ENCODE measurements around the gene TPCN2.

Gene TPCN2

GRCh38 chr11:69170704-69171103 is 122.0 kb downstream of the TPCN2 start:
- Histone ChIP-seq H3K4me1 (ENCODE audit: control insufficient read depth, insufficient read depth, low read length, poor library complexity, severe bottlenecking) (peaks cover 17% of the 10 kb centered on the region), H3K27ac (ENCODE audit: low read depth, low read length, severe bottlenecking) (no peak overlapping the region), H3K4me3 (ENCODE audit: extremely low read depth, insufficient read depth, low read length, poor library complexity, severe bottlenecking) (no peak overlapping the region), H3K9me3 (ENCODE audit: control insufficient read depth, low read length) (peaks cover 14% of the 10 kb centered on the region), H3K36me3 (ENCODE audit: control insufficient read depth, insufficient read depth, low read length) (no peaks in the 10 kb centered on the region)
- 86 to 94% methylated on average over 4 of the region's 6 CpGs for WGBS, 2 experiments (ENCODE audit: insufficient coverage in 2 of 2)

GRCh38 chr11:69171476-69172240 is 122.9 kb downstream of the TPCN2 start:
- Histone ChIP-seq H3K4me1 (ENCODE audit: control insufficient read depth, insufficient read depth, low read length, poor library complexity, severe bottlenecking) (peaks cover 10% of the 10 kb centered on the region), H3K27ac (ENCODE audit: low read depth, low read length, severe bottlenecking) (no peak overlapping the region), H3K36me3 (ENCODE audit: control insufficient read depth, insufficient read depth, low read length) (no peaks in the 10 kb centered on the region), H3K4me3 (ENCODE audit: extremely low read depth, insufficient read depth, low read length, poor library complexity, severe bottlenecking) (no peak overlapping the region), H3K9me3 (ENCODE audit: control insufficient read depth, low read length) (peaks cover 15% of the 10 kb centered on the region)
- 88% methylated on average over 3 to 4 of the region's 6 CpGs for WGBS, 2 experiments (ENCODE audit: insufficient coverage in 2 of 2)

- Histone ChIP-seq H3K27ac (ENCODE audit: low read depth, low read length, severe bottlenecking) (no peak overlapping the region), H3K4me1 (ENCODE audit: control insufficient read depth, insufficient read depth, low read length, poor library complexity, severe bottlenecking) (no peaks in the 10 kb centered on the region)
- 29% methylated on average over 1 of the region's 1 CpG; no CpG with 5 or more reads in 1 of the 2 experiments for WGBS, 2 experiments (ENCODE audit: insufficient coverage in 2 of 2)
These were observed 123.9 kb downstream of the TPCN2 start for GRCh38 chr11:69172674-69173073.

GRCh38 chr11:69173331-69173730 is 124.6 kb downstream of the TPCN2 start:
- Histone ChIP-seq H3K4me1 (ENCODE audit: control insufficient read depth, insufficient read depth, low read length, poor library complexity, severe bottlenecking) (no peaks in the 10 kb centered on the region), H3K27ac (ENCODE audit: low read depth, low read length, severe bottlenecking) (no peak overlapping the region), H3K4me3 (ENCODE audit: extremely low read depth, insufficient read depth, low read length, poor library complexity, severe bottlenecking) (no peak overlapping the region), H3K9me3 (ENCODE audit: control insufficient read depth, low read length) (peaks cover 15% of the 10 kb centered on the region), H3K36me3 (ENCODE audit: control insufficient read depth, insufficient read depth, low read length) (no peaks in the 10 kb centered on the region)
- 94 to 97% methylated on average over 2 to 3 of the region's 3 CpGs for WGBS, 2 experiments (ENCODE audit: insufficient coverage in 2 of 2)

More at GRCh38 chr11:69172674-69173073, 123.9 kb downstream of the TPCN2 start:
- Histone ChIP-seq H3K4me3 (ENCODE audit: extremely low read depth, insufficient read depth, low read length, poor library complexity, severe bottlenecking) (no peak overlapping the region), H3K36me3 (ENCODE audit: control insufficient read depth, insufficient read depth, low read length) (no peaks in the 10 kb centered on the region), H3K9me3 (ENCODE audit: control insufficient read depth, low read length) (peaks cover 15% of the 10 kb centered on the region)

- 94 to 100% methylated on average over 8 of the region's 8 CpGs for WGBS, 2 experiments (ENCODE audit: insufficient coverage in 2 of 2)
- Histone ChIP-seq H3K27ac (ENCODE audit: low read depth, low read length, severe bottlenecking) (no peak overlapping the region), H3K36me3 (ENCODE audit: control insufficient read depth, insufficient read depth, low read length) (no peaks in the 10 kb centered on the region), H3K4me1 (ENCODE audit: control insufficient read depth, insufficient read depth, low read length, poor library complexity, severe bottlenecking) (no peaks in the 10 kb centered on the region), H3K4me3 (ENCODE audit: extremely low read depth, insufficient read depth, low read length, poor library complexity, severe bottlenecking) (no peak overlapping the region), H3K9me3 (ENCODE audit: control insufficient read depth, low read length) (peaks cover 12% of the 10 kb centered on the region)
These were observed 125.3 kb downstream of the TPCN2 start for GRCh38 chr11:69173925-69174581.

GRCh38 chr11:69174841-69175240 is 126.1 kb downstream of the TPCN2 start:
- H3K27ac ChIP-seq (ENCODE audit: low read depth, low read length, severe bottlenecking): no peak overlapping the region
- peaks cover 5% of the 10 kb centered on the region for H3K9me3 ChIP-seq (ENCODE audit: control insufficient read depth, low read length)
- no CpG with 5 or more reads among the region's 2 CpGs for WGBS, 2 experiments (ENCODE audit: insufficient coverage in 2 of 2)
- H3K4me3 ChIP-seq (ENCODE audit: extremely low read depth, insufficient read depth, low read length, poor library complexity, severe bottlenecking): no peak overlapping the region
- H3K4me1 ChIP-seq (ENCODE audit: control insufficient read depth, insufficient read depth, low read length, poor library complexity, severe bottlenecking): no peaks in the 10 kb centered on the region
- H3K36me3 ChIP-seq (ENCODE audit: control insufficient read depth, insufficient read depth, low read length): no peaks in the 10 kb centered on the region

GRCh38 chr11:69178819-69179482 is 130.2 kb downstream of the TPCN2 start:
- WGBS, 2 experiments (ENCODE audit: insufficient coverage in 2 of 2): 90 to 93% methylated on average over 7 to 9 of the region's 9 CpGs
- Histone ChIP-seq H3K27ac (ENCODE audit: low read depth, low read length, severe bottlenecking) (no peak overlapping the region), H3K9me3 (ENCODE audit: control insufficient read depth, low read length) (peaks cover 5% of the 10 kb centered on the region), H3K4me1 (ENCODE audit: control insufficient read depth, insufficient read depth, low read length, poor library complexity, severe bottlenecking) (no peaks in the 10 kb centered on the region), H3K36me3 (ENCODE audit: control insufficient read depth, insufficient read depth, low read length) (no peaks in the 10 kb centered on the region), H3K4me3 (ENCODE audit: extremely low read depth, insufficient read depth, low read length, poor library complexity, severe bottlenecking) (no peak overlapping the region)

GRCh38 chr11:69180226-69180625 is 131.5 kb downstream of the TPCN2 start:
- peaks cover 5% of the 10 kb centered on the region for H3K9me3 ChIP-seq (ENCODE audit: control insufficient read depth, low read length)

GRCh38 chr11:69180726-69181125 is 132.0 kb downstream of the TPCN2 start:
- no peak overlapping the region for H3K27ac ChIP-seq (ENCODE audit: low read depth, low read length, severe bottlenecking)
- no peak overlapping the region for H3K4me3 ChIP-seq (ENCODE audit: extremely low read depth, insufficient read depth, low read length, poor library complexity, severe bottlenecking)
- H3K36me3 ChIP-seq (ENCODE audit: control insufficient read depth, insufficient read depth, low read length): no peaks in the 10 kb centered on the region
- no peaks in the 10 kb centered on the region for H3K4me1 ChIP-seq (ENCODE audit: control insufficient read depth, insufficient read depth, low read length, poor library complexity, severe bottlenecking)
- WGBS, 2 experiments (ENCODE audit: insufficient coverage in 2 of 2): 88 to 100% methylated on average over 1 of the region's 3 CpGs
- peaks cover under 1% of the 10 kb centered on the region for H3K9me3 ChIP-seq (ENCODE audit: control insufficient read depth, low read length)

More at GRCh38 chr11:69180226-69180625, 131.5 kb downstream of the TPCN2 start:
- Histone ChIP-seq H3K4me3 (ENCODE audit: extremely low read depth, insufficient read depth, low read length, poor library complexity, severe bottlenecking) (no peak overlapping the region), H3K36me3 (ENCODE audit: control insufficient read depth, insufficient read depth, low read length) (no peaks in the 10 kb centered on the region), H3K27ac (ENCODE audit: low read depth, low read length, severe bottlenecking) (no peak overlapping the region), H3K4me1 (ENCODE audit: control insufficient read depth, insufficient read depth, low read length, poor library complexity, severe bottlenecking) (no peaks in the 10 kb centered on the region)
- WGBS, 2 experiments (ENCODE audit: insufficient coverage in 2 of 2): 93 to 94% methylated on average over 7 to 8 of the region's 9 CpGs

- Histone ChIP-seq H3K27ac (ENCODE audit: low read depth, low read length, severe bottlenecking) (no peak overlapping the region), H3K9me3 (ENCODE audit: control insufficient read depth, low read length) (peaks cover 7% of the 10 kb centered on the region), H3K4me3 (ENCODE audit: extremely low read depth, insufficient read depth, low read length, poor library complexity, severe bottlenecking) (no peak overlapping the region), H3K4me1 (ENCODE audit: control insufficient read depth, insufficient read depth, low read length, poor library complexity, severe bottlenecking) (no peaks in the 10 kb centered on the region), H3K36me3 (ENCODE audit: control insufficient read depth, insufficient read depth, low read length) (no peaks in the 10 kb centered on the region)
- WGBS, 2 experiments (ENCODE audit: insufficient coverage in 2 of 2): 90 to 92% methylated on average over 7 of the region's 8 CpGs
These were observed 134.9 kb downstream of the TPCN2 start for GRCh38 chr11:69183613-69184012.

All from mesodermal cell (in vitro differentiated cells).